Panc1 (cell line): Measurements from ENCODE around the gene TSR2. TPM values are rescaled to one million over a fixed set of nuclear protein-coding genes. Genes with fewer than 3 reads are reported as not detected.

Experiments
- ATAC-seq: fragments of 200-7000 bp; cut with Tn5 transposase; 2 replicates; pipeline ENCODE4 v1.9.1; 2020; ENCODE audit warnings: mild to moderate bottlenecking, moderate library complexity
- BruUV-seq: library from RNA; stranded (reverse); fragments of 400-500 nt; replicated peaks from 2 replicates; lab custom pipeline; 2021; lab: Mats Ljungman, UMichigan
- CTCF ChIA-PET: fragments of 300-600 bp; sonication (Branson Sonifier 250); formaldehyde crosslinking; loops from one replicate; lab custom pipeline; 2022; ENCODE audit warnings: antibody characterized with exemption; lab: Charles Lee
- POLR2A ChIA-PET: fragments of 300-600 bp; sonication (Branson Sonifier 250); formaldehyde crosslinking; loops from one replicate; lab custom pipeline; 2022; ENCODE audit warnings: antibody characterized with exemption; lab: Charles Lee
- DNase-seq: peaks from one replicate; pipeline ENCODE4 v3.0.0-alpha.2; 2010; ENCODE audit warnings: low read depth, low spot score
- H3K27ac ChIP-seq: 2 replicates; pipeline ENCODE4 v1.5.1; 2011; ENCODE audit warnings: mild to moderate bottlenecking, low read length, inconsistent platforms
- H3K27me3 ChIP-seq: fragments of 200-500 bp; sonication (Bioruptor generic); 2 replicates; pipeline ENCODE4 v1.6.0; 2014; ENCODE audit warnings: low read length, inconsistent platforms; ENCODE audit not compliant: control insufficient read depth, insufficient read depth
- H3K36me3 ChIP-seq: fragments of 200-500 bp; sonication (Bioruptor generic); 2 replicates; pipeline ENCODE4 v1.5.1; 2014; ENCODE audit warnings: inconsistent platforms, mild to moderate bottlenecking, low read length, moderate library complexity; ENCODE audit not compliant: control insufficient read depth, insufficient read depth
- H3K4me1 ChIP-seq: 2 replicates; pipeline ENCODE4 v1.5.1; 2011; ENCODE audit warnings: inconsistent platforms, mild to moderate bottlenecking, low read length, moderate library complexity; ENCODE audit not compliant: control insufficient read depth, insufficient read depth
- H3K4me3 ChIP-seq, 2 experiments: 2 replicates each; pipeline ENCODE4 v1.5.1; 2011 to 2012; ENCODE audit warnings: low read depth in 2 of 2, low read length in 2 of 2, mild to moderate bottlenecking in 2 of 2, inconsistent platforms in 1 of 2, moderate library complexity in 1 of 2
- H3K9me3 ChIP-seq: fragments of 200-500 bp; sonication (Bioruptor generic); 2 replicates; pipeline ENCODE4 v1.5.1; 2014; ENCODE audit warnings: low read depth, mild to moderate bottlenecking, inconsistent platforms, low read length, moderate library complexity; ENCODE audit not compliant: control insufficient read depth, insufficient read depth
- POLR2AphosphoS5 ChIP-seq: IDR thresholded peaks from 2 replicates; pipeline ENCODE4 v1.6.1; 2012; ENCODE audit warnings: mild to moderate bottlenecking, low read depth, low read length, moderate library complexity
- SIN3A ChIP-seq: IDR thresholded peaks from 2 replicates; pipeline ENCODE4 v1.6.1; 2012; ENCODE audit warnings: low read depth, mild to moderate bottlenecking, low read length, moderate library complexity, borderline replicate concordance; ENCODE audit not compliant: insufficient read depth
- TCF7L2 ChIP-seq: IDR thresholded peaks from 2 replicates; pipeline ENCODE4 v1.6.1; 2011; ENCODE audit warnings: mild to moderate bottlenecking, low read depth, low read length, inconsistent platforms
- in situ Hi-C: cut with HindIII; loops from 2 replicates; pipeline ENCODE4 v1.10.0; 2016; ENCODE audit warnings: low sequenced_read_pairs, low pct_unique_long_range_greater_than_20kb
- intact Hi-C: fragments of 100-400 bp; cut with micrococcal nuclease; formaldehyde crosslinking; loops from one replicate; pipeline ENCODE4 v1.10.0; 2022; ENCODE audit not compliant: unreplicated experiment
- total RNA-seq: library from RNA; stranded (reverse); gene quantifications from one replicate; pipeline ENCODE4 v1.2.1, GENCODE V29; 2021; ENCODE audit not compliant: unreplicated experiment
- TF ChIP-seq, protein P1 (sequence below), 2 experiments: IDR thresholded peaks; 2 replicates each; pipeline ENCODE4 v1.6.1; 2011 to 2012; ENCODE audit warnings: low read depth in 2 of 2, control low read depth in 1 of 2, low read length in 1 of 2, mild to moderate bottlenecking in 1 of 2, moderate library complexity in 1 of 2; ENCODE audit not compliant: insufficient read depth in 1 of 2
- TF ChIP-seq, protein P2 (sequence below): fragments of 450-650 bp; IDR thresholded peaks from 2 replicates; pipeline ENCODE4 v1.5.1; 2017; ENCODE audit warnings: mild to moderate bottlenecking

TSR2 gene
- total RNA-seq, 1 experiment from 2014 or later, result 37.9 TPM

DNA sequence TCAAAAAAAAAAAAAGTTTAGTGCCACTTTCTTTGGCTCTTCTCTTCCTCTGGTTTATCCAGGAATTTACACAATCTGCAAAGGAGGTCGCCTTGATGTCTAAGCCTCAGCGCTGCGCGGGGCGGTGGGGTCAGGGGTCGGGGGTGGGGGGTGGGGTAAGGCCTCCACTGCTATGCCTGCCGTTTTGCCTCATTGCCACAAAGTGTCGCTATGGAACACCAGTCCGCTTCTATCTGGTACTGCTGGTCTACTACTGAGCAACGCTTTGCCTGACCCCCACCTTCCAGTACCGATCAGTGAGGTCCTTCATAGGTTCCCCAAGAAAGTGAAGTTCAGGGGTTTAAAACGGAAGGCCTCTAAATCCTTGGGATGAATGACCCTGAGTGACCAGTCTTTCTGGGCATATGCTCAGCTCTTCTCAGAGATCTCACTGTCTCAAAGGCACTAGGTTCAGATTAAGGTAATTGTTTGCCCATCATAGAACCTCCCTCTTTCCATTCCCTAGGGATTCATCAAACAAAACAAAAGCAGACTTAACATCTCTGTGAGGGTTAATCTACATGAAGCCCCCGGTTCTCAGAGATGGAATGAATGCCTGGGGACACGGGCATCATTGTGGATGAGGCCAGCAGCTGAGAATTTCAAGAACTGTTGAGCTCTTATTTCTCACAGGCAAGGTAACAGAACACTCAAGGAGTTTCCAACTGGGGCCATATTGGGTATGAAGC lies 16.9 kb upstream of the TSR2 start:
- Histone ChIP-seq H3K4me1 (no peaks in the 10 kb centered on the region), H3K9me3 (no peaks in the 10 kb centered on the region), H3K27ac (no peak overlapping the region), H3K27me3 (no peaks in the 10 kb centered on the region), H3K36me3 (no peaks in the 10 kb centered on the region), H3K4me3 (no peak overlapping the region)
- TF ChIP-seq POLR2AphosphoS5 (no peak), TCF7L2 (no peak), SIN3A (no peak)
- TF ChIP-seq, protein P1, sequence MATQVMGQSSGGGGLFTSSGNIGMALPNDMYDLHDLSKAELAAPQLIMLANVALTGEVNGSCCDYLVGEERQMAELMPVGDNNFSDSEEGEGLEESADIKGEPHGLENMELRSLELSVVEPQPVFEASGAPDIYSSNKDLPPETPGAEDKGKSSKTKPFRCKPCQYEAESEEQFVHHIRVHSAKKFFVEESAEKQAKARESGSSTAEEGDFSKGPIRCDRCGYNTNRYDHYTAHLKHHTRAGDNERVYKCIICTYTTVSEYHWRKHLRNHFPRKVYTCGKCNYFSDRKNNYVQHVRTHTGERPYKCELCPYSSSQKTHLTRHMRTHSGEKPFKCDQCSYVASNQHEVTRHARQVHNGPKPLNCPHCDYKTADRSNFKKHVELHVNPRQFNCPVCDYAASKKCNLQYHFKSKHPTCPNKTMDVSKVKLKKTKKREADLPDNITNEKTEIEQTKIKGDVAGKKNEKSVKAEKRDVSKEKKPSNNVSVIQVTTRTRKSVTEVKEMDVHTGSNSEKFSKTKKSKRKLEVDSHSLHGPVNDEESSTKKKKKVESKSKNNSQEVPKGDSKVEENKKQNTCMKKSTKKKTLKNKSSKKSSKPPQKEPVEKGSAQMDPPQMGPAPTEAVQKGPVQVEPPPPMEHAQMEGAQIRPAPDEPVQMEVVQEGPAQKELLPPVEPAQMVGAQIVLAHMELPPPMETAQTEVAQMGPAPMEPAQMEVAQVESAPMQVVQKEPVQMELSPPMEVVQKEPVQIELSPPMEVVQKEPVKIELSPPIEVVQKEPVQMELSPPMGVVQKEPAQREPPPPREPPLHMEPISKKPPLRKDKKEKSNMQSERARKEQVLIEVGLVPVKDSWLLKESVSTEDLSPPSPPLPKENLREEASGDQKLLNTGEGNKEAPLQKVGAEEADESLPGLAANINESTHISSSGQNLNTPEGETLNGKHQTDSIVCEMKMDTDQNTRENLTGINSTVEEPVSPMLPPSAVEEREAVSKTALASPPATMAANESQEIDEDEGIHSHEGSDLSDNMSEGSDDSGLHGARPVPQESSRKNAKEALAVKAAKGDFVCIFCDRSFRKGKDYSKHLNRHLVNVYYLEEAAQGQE (IDR thresholded peaks at IDR 0.05; ENCODE audit: insufficient read depth in 1 of 2, low read depth in 2 of 2, low read length in 1 of 2), result no peak
- TF ChIP-seq, protein P2, sequence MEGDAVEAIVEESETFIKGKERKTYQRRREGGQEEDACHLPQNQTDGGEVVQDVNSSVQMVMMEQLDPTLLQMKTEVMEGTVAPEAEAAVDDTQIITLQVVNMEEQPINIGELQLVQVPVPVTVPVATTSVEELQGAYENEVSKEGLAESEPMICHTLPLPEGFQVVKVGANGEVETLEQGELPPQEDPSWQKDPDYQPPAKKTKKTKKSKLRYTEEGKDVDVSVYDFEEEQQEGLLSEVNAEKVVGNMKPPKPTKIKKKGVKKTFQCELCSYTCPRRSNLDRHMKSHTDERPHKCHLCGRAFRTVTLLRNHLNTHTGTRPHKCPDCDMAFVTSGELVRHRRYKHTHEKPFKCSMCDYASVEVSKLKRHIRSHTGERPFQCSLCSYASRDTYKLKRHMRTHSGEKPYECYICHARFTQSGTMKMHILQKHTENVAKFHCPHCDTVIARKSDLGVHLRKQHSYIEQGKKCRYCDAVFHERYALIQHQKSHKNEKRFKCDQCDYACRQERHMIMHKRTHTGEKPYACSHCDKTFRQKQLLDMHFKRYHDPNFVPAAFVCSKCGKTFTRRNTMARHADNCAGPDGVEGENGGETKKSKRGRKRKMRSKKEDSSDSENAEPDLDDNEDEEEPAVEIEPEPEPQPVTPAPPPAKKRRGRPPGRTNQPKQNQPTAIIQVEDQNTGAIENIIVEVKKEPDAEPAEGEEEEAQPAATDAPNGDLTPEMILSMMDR, result no peak
- DNase-seq (no peak), ATAC-seq (no peak)
- in situ Hi-C loops, result no loop called here
- intact Hi-C loops, result no loop called here
- CTCF ChIA-PET, result interaction anchor here (0.7 kb wide), 1 partner anchor 201 kb away, joined by 3 read pairs; no protein-coding TSS in a partner anchor
- POLR2A ChIA-PET, result no interaction called here
- BruUV-seq, result no TSS peak

DNA sequence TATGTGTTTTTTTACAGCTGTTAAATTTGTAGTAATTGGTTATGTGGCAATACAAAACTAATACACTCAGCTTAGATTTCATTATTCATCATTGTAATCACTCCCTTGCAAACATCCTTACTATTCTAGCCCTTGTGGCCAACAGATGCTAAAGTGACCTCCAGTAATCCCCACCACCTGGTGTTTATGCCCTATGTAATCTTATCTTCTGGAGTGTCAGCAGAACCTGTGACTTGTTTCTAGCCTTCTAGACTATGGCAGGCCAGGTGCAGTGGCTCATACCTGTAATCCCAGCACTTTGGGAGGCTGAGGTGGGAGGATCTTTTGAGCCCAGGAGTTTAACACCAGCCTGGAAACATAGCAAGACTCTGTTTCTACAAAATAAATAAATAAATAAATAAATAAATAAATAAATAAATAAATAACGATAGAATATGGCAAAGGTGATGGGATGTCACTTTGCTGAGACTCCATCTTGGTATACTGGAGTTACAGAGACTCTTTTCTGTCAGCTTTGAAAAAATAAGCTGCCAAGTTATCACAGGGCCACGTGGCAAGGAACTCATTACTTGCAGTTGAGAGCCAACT lies 12.3 kb upstream of the TSR2 start:
- no peak overlapping the region for H3K4me3 ChIP-seq
- H3K36me3 ChIP-seq, result no peaks in the 10 kb centered on the region
- intact Hi-C loops (no loop called here), in situ Hi-C loops (no loop called here)
- no peak for TF ChIP-seq POLR2AphosphoS5
- H3K27me3 ChIP-seq, result no peaks in the 10 kb centered on the region
- ChIA-PET POLR2A (no interaction called here), CTCF (no interaction called here)
- no peak overlapping the region for H3K27ac ChIP-seq
- no peak for ATAC-seq
- no peaks in the 10 kb centered on the region for H3K9me3 ChIP-seq
- DNase-seq, result no peak
- H3K4me1 ChIP-seq, result no peaks in the 10 kb centered on the region
- BruUV-seq, result no TSS peak

DNA sequence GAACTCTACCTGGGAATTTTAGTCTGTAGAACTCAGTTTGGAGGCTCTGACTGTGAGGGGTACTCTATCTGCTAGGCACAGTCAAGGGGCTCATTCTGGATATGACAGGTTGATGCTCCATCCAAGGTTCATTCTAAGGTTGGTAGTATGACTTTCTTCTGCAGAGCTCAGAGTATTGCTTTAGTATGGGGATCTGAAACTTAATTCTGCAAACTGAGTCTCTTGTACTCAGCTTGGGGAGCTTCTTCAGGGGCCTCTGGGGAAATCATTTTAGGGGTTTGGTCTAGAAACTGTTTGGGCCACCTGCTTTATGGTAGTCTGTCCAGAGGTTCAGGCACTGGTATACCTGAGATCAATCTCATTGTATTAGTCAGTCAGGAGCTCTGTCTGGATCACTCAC lies 9.7 kb upstream of the TSR2 start:
- BruUV-seq, result no TSS peak
- in situ Hi-C loops (no loop called here), intact Hi-C loops (no loop called here)
- no peaks in the 10 kb centered on the region for H3K9me3 ChIP-seq
- no peaks in the 10 kb centered on the region for H3K36me3 ChIP-seq
- H3K4me3 ChIP-seq, result no peak overlapping the region
- H3K4me1 ChIP-seq, result no peaks in the 10 kb centered on the region
- H3K27ac ChIP-seq, result no peak overlapping the region
- POLR2A ChIA-PET, result no interaction called here
- ATAC-seq (no peak), DNase-seq (no peak)
- CTCF ChIA-PET, result no interaction called here
- TF ChIP-seq TCF7L2 (no peak), SIN3A (no peak), POLR2AphosphoS5 (no peak)
- TF ChIP-seq, protein P1 (IDR thresholded peaks at IDR 0.05; ENCODE audit: insufficient read depth in 1 of 2, low read depth in 2 of 2, low read length in 1 of 2), result no peak
- TF ChIP-seq, protein P2, result no peak
- H3K27me3 ChIP-seq, result no peaks in the 10 kb centered on the region
